ENCODE measurements around the gene DGKD.

Gene DGKD

DNA sequence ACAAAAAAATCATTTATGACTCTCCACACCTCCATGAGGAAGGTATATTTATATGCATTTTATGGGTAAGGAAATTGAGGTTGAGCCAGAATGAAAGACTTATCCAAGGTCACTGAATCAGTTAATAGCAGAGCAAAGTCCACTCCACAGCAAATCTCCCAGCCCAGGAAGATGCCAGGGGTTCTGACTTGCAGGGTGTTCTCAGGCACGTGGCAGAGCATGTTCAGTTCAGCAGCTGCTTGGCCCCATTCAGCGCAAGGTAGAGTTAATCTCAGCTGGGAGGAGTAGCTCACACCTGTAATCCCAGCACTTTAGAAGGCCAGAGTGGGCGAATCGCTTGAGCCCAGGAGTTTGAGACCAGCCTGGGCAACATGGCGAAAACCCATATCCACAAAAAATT is 17.8 kb upstream of the DGKD start:
- no peak for DNase-seq

DNA sequence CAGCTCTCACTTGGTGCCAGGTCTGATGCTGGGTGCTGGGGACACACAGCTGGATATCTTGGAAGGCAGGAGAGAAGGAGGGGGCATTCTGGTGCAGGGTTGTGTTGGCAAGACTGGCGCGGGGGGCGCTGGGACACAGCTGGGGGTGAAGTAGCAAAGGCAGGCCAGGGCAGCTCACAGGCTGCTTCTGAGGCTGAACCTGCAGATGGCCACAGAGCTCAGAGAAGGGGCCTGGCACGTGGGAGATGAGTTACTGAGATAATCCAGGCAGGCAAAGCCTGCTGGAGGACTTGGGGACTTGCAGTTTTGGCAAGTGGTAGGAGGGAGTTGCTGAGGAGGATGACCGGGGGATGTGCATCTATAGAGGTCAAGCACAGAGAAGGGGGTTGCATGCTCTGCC is 16.2 kb upstream of the DGKD start:
- no peak for DNase-seq

DNA sequence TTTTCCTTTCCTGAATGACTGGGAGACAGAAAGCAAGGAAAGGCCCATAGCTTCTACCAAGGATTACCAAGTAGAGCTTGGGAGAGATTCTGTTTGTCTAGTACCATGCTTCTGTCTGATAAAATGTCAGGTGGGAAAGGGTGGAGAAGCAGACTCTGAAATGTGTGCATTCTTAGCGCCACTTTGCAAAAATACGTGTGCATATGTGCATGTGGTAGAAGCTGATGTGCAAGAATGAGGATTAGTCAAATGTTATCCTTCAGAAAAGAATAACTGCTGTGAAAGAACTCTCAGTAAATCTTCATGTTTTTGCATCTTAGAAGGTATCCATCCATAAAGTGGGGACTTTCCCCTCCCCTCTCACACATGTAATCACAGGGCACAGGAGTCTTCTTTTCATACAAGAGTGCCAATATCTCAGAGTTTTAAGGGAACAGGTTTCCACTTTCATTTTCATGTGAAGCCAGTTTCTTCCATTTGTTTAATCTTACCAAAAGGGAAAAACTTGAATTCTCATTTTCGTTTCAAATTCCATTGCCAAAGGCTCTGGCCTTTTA is 15.4 kb upstream of the DGKD start:
- DNase-seq = no peak

DNA sequence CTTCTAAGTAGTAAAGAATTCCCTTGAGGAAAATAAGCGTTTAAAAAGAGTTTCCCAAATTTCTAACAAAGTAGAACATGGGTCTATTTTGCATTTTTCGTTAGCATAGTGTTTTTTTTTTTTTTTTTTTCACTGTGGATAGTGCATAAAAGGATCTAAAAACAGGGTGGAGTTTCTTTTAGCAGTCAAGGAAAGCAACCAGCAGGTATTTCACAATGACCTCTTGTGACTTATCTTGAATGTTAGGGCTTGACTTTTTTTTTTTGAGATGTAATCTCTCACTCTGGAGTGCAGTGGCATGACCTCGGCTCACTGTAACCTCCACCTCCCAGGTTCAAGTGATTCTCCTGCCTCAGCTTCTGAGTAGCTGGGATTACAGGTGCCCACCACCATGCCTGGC is 14.9 kb upstream of the DGKD start:
- DNase-seq = no peak

DNA sequence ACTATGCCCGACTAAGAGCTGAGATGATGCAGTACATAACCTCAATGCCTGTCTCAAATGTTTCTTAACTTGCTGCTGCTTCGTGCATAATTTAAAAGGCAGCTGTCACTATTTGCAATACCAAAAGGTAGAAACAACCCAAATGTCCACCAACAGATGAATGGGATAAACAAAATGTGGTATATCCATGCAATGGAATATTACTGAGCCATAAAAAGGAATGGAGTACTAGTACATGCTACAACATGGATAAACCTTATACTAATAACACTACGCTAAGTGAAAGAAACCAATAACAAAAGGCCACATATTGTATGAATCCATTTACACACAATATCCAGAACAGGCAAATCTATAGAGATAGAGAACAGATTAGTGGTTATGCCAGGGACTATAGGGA is 13.0 kb upstream of the DGKD start:
- DNase-seq = no peak

DNA sequence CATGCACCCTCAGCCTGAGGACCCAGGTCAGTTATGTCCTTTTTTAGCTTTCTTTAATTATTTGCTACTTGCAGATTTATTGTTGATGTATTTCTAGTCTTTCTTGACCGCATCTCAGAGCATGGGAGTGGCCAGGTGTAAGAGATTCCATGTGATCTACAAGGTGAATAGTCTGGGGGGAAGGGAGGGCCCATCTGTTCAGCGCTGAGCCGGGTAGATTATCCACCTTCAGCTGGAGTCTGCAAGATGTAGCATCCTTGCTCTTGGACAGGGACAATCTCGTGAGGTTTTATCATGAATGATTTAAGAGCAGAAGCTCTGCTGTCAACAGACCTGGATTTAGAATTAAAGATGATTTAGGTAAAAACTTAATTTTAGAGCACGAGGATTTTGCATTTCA is 12.0 kb upstream of the DGKD start:
- DNase-seq = no peak

DNA sequence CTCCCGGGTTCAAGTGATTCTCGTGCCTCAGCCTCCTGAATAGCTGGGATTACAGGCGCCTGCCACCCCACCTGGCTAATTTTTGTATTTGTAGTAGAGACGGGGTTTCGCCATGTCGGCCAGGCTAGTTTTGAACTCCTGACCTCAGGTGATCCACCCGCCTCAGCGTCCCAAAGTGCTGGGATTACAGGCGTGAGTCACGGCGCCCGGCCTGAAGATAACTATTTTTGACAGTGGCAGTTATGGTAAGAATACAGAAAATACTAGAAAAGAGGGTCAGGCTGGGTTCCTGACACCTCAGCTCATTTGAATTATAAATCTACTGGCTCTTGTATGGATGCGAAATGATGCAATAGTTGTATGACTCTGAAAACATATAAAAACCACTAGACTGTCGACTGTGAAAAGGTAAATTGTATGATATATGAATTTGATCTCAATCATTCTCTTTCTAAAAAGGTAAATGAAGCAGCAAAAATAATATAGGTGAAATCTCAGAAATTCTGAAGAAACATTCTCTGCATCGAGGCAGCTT is 11.1 kb upstream of the DGKD start:
- DNase-seq = no peak

DNA sequence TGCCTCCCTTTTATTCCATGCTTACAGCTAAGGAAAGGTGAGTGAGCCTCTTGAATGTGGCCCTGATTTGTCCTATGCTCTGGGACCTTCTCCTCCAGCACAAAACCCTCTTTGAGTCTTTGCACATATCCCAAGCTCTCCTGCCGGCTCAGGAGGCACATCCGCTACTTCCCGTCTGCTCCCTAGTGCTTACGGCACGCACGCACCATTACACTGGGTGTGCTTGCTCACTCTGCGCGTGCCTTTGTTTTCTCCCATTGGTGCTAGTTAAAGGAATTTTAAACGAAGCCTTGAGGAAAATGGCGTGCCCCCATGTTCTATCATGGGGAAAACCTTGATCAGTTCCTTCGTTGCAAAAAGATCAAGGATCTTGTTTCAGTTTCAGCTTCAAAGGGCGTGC is 7.9 kb upstream of the DGKD start:
- no peak for DNase-seq

DNA sequence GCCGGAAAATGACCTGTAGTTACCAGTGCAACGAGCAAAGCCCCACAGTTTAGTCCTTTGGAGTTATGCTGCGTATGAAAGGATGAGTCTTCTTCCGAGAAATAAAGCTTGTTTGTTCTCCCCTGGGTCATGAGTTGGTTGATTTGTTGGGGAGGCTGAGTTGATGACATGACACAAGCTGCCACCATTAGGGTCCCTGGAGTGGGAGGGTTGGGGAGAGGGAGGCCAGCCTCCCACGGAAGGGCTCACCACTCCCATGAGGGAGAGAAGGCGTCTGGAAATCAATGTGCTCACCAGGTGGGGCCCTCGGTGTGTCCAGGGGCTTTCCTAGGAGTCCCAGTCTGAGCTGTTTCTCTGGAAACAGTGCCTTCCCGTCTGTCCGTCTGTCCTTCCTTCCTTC is 7.4 kb upstream of the DGKD start:
- DNase-seq = no peak

DNA sequence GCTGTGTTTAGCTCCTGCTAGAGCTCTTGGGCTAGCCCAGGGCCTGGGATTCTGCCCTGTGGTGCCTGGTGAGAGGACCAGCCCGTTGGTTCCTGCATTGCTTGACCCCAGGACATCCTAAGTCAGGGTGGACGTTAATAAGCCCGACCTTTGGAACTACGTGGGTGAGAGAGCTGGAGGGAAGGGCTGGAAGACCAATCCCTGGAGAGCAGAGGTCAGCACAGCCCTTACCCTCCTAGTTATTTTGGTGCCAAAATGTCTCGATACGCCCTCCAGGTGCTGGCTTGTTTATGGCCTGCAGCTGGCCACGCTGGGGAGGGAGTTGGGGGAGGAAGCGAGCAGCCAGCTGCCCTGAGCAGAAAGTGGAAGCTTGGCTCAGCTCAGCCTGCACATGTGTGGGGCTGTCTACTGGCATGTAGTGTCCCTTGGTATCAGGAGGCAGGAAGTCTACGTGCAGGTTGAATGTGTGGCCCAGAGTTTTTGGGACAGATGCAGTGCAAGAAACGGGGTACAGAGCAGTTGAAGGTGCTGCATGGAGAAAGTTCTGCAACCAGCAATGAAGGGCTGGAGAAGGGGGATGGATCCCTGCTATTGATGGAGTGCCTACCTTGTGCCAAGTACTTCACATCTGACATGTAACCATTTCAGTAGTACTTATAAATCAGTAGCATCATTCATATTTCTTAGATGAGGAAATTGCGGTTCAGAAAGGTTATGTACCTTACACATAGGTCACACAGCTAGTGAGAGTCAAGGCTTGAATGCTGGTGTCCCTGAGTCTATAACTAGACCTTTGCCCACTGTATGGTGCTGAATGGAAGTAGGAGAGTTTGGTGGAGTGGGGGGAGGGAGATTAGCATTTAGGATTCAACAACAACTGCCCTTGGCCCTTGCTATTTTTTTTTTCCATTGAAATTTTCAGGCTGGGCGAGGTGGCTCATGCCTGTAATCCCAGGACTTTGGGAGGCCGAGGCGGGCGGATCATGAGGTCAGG is 5.0 kb upstream of the DGKD start:
- DNase-seq = no peak

DNA sequence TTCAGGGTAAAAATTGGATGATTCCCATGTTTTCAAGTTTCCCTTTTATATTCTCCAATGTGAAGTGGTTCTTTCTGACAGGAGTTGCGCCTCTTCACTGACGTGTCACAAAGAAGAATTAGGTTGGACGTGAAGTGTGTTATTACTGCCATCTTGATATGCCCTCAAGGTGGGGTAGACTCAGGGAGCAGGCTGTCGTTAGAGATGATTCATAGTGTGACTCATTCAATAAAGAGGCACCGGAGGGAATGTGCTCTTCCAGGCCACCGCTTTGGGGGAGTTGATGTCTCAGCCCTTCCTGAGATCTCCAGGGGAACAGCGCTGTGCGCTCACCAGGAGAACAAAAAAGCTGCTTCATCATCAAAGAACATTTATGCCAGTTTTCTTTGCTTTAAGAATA is 3.6 kb upstream of the DGKD start:
- peak; percentile 84 for DNase-seq

DNA sequence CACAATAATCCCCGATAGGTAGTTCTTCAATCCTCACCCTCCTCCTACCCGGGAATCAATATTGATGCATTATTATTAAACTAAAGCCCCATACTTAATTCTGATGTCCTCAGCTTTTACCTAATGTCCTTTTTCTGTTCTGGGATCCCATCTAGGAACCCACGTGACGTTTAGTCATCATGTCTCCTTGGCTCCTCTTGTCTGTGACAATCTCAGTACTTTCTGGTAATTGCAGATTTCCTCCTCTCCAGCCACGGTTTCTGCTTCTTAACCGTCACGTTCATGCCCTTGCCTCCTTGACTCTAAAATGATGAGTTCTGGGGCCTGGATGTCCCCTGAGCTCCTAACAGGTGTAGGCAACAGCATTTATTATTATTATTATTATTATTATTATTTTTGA is 2.9 kb upstream of the DGKD start:
- DNase-seq = no peak

DNA sequence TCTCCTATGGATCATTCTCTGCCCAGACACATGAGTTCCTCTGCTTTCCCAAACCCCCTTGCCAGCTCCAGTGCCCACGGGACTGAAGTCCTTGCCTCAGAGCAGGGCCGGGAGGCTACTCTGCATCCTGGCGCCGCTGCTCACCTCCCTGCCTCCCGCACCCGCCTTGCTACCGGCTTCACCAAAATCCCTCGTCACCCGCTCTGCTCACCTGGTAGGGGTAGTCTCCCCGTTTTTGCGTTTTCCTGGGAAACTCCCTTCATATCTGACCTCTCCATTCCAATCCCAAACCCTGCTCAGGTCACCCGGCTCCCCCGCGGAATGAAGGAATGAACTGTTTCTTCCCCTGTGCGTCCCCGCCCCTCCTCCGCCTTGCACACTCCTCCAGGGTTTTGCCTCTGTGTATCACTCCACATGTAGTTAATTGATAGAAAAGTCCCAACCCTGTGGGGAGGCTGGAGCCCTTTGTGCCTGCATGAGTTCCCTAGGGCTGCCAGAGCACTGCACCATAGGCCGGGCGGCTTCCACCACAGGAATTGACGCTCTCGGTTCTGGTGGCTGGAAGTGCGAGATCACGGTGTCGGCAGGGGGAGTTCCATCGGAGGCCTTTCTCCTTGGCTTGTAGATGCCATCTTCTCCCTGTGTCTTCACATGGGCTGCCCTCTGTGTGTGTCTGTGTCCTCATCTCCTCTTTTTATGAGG is 2.0 kb upstream of the DGKD start:
- DNase-seq = no peak

DNA sequence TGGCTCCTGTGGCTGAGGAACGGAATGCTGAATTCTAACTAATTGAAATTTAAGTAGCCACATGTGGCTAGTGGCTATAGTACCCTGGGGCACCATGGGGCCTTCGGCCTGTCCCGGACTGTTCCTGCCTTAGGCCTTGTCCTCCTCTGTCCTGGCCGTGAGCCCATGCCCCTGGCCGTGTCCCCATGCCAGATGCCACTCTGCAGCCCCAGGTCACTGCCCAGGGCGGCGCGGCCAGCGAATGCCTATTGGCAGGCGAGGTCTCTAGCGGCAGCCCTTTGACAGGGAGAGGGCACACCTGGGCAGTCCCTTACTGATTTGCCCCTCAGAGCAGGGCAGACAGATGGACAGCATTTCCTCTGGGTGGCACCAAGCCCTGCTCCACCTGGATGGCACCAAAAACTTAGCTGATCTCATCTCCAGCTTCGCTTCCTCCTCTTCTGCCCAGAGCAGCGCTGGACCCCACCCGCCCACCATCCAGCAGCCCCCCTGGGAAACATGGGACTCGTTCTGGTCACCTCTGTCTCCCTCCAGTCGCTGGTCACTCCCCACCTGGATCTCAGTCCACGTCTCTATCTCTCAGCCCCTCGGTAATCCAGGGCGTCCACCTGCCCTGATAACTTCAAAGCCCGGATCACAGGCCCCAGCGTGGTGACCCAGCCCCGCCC is 1.1 kb upstream of the DGKD start:
- DNase-seq = no peak

DNA sequence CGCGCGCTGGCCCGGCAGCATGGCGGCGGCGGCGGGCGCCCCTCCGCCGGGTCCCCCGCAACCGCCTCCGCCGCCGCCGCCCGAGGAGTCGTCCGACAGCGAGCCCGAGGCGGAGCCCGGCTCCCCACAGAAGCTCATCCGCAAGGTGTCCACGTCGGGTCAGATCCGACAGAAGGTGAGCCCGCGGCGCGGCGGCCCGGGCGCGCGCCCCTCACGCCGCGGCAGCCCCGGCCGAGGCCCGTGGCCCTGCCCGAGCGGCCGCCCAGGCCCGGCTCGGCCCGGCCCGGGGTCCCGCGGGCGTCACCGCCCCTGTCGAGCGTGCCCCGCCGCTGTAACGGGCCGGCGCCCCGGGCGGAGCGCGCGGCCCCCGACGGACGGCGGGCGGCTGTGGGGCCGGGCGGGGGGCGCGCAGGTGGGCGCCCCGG is 218 bp downstream of the DGKD start:
- DNase-seq = no peak

DNA sequence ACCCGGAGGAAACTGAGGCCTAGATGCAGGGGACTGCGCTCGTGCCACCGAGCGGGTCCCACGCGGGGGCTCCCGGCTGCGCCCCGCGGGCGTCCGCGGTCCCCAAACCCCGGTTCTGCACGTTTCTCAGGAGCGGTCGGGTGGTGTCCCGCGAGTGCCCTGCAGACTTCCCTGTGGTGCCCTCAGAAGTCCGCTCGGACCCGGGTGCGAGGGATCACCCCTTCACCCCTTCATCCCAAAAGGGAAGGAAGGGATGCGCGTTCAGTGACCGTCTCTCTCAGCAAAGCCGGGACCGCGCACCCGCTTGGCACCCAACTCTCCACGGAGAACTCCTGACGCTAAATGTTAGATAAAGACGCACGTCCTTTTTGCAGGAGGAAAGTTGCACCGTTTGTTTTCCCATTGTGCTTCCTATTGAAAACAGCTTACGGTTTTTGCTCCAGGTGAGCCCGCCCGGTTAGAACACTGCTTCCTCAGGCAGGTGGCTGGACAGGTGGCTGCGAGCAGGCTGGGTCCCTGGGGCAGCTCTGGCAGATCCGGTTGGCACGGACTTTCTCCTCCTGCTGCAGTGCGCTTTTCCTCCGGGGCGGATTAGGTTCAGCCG is 779 bp downstream of the DGKD start:
- DNase-seq = no peak

DNA sequence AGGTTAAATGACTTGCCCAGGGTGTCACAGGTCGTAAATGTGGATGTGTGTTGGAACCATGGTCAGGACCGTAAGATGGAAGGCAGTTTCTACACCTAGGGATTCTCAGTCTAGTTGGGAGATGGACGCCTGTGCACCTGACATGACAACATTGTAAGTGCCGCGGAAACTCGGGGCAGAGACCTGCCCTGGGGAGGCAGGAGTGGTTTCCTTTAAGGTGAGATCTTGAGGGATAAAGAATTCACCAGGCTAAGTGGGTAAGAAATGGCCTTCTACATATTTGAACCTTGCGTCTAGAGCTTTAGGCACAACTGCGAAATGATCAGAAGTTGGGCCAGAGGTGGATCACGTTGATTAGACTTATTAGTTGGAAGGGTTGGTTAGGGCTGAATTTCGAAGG is 1.6 kb downstream of the DGKD start:
- no peak for DNase-seq

DNA sequence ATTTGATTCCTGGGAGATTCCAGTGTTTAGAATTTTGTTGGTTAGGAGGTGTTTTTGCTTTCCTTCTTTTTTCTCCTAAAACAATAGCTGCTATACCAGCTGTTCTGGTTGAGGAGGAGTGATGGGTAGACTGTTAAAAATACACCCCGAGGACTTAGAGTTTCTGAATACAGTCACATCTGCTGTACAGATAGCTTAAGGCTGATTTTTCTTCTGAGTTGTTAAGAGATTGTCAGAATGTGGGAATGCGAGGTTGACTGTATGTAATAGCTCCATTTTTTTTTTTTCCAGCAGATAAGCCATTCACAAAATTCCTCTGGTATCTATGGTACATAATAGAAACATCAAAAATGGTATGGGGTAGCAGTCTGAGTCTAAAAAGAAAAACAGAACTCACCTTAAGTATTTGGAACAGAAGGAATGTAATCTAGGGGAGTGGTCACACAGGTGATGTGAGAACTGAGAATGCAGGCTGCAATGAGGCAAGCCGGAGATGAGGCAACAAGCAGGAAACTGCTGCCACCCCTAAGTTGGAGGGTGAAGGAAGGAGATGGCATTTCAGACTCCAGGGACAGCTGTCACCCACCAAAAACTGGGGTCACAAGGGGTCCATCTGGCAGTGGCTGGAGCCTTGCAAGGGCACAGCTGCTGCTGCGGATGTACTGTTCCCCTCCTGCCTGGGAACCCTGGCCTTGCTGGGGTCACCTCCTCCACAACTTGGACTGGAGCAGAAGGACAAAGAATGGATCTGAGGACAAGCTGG is 2.4 kb downstream of the DGKD start:
- DNase-seq = no peak

DNA sequence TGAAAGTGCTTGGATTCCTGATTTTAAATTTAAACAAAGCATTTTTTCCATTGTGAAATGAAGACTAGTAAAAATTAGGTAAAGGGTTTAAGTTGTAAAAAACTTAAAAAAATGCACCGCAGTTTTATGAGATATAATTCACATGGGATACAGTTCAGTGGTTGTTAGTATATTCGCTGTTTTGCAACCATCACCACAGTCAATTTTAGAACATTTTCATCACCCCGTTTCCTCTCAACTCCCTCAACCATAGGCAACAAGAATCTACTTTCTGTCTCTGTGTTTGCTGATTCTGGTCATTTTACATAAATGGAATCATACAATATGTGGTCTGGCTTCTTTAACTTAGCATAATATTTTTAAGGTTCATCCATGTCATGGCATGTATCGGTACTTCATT is 4.0 kb downstream of the DGKD start:
- DNase-seq = no peak

DNA sequence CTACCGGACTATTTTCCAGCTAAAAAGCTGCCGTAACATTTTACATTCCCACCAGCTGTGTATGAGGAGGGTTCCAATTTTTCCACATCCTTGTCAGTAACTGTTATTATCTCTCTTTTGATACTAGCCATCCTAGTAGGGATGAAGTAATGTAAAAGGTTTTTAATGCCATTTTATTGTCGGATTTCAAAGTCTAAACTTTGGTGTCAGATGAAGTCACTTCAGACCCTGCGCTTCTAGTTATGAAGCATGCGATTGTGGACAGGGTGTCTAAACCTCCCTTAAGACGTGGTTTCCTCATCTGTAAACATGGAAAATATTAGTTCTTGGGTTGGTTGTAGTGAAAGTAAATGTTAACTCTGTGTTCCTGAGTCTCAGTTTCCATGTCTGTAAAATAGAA is 4.7 kb downstream of the DGKD start:
- no peak for DNase-seq

DNA sequence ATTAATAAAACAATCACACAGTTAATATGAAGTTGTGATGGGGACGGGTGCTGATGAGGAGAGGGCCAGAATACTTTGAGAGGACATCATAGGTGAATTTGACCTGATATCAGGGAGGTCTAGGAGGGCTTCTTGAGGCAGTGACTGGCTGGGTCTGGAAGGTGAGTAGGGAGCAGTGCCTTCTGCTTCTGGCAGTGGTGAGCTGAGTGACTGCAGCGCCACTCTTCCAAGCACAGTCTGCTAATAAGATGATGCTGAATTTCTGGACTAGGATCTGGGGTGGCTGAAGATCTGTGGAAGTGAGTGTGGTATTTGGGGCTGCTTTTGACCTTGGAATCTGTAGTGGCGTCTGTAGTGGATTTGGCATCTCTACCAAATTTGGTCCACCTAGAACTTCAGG is 5.5 kb downstream of the DGKD start:
- DNase-seq = no peak

DNA sequence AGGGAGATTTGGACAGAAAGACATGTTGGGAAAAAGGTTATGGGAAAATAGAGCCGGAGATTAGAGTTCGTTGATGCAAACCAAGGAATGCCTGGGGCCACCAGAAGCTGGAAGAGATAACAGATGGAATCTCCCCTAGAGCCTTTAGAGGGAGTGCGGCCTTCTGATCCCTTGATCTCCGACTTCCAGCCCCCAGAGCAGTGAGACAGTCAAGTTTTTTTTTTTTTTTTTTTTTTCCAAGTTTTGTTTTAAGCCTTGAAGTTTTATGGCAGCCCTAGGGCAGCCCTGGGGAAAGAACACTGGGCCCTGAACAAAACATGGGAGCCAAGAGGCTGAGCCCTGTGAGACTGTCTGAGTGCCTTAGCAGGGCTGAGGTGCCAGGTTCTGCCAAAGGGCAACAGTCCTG is 6.5 kb downstream of the DGKD start:
- no peak for DNase-seq
